IMR-90 (cell line): ENCODE results near the gene CREB5. TPM values are rescaled to one million over a fixed set of nuclear protein-coding genes. Genes with fewer than 3 reads are reported as not detected.

Experiments
- ATAC-seq: fragments of 200-7000 bp; cut with Tn5 transposase; 2 replicates; pipeline ENCODE4 v1.9.1; 2020; ENCODE audit warnings: low read depth, mild to moderate bottlenecking, moderate library complexity
- BruUV-seq: library from RNA; stranded (reverse); fragments of 400-500 nt; replicated peaks from 2 replicates; lab custom pipeline; 2021; lab: Mats Ljungman, UMichigan
- CTCF ChIA-PET: fragments of 300-600 bp; formaldehyde crosslinking; extraction: SDS; loops from one replicate; lab custom pipeline; 2021; ENCODE audit warnings: antibody characterized with exemption; lab: Yijun Ruan, JAX
- POLR2A ChIA-PET: fragments of 300-600 bp; sonication (Branson Sonifier 250); formaldehyde crosslinking; loops from one replicate; lab custom pipeline; 2022; ENCODE audit warnings: antibody characterized with exemption; ENCODE audit not compliant: unreplicated experiment; lab: Charles Lee
- DNase-seq: peaks from one replicate; pipeline ENCODE4 v3.0.0; 2013
- H2AFZ ChIP-seq: replicated peaks from 2 replicates; pipeline ENCODE3; 2013; ENCODE audit warnings: low read length, mild to moderate bottlenecking; ENCODE audit not compliant: poor library complexity
- H2AK5ac ChIP-seq: 2 replicates; pipeline ENCODE4 v1.6.1; 2013; ENCODE audit warnings: low read depth, low read length, inconsistent platforms
- H2AK9ac ChIP-seq: replicated peaks from 2 replicates; pipeline ENCODE3; 2013; ENCODE audit warnings: mild to moderate bottlenecking, low read depth, low read length, moderate library complexity; ENCODE audit not compliant: poor library complexity
- H2BK120ac ChIP-seq: 2 replicates; pipeline ENCODE4 v1.6.1; 2013; ENCODE audit warnings: low read depth, low read length, inconsistent platforms
- H2BK15ac ChIP-seq: 3 replicates; pipeline ENCODE4 v1.6.1; 2013; ENCODE audit warnings: low read depth, low read length, inconsistent platforms
- H2BK20ac ChIP-seq: 2 replicates; pipeline ENCODE4 v1.6.1; 2013; ENCODE audit warnings: low read depth, mild to moderate bottlenecking, inconsistent platforms, low read length, moderate library complexity
- H2BK5ac ChIP-seq: 2 replicates; pipeline ENCODE4 v1.6.1; 2013; ENCODE audit warnings: mild to moderate bottlenecking, low read depth, low read length, inconsistent platforms; ENCODE audit not compliant: poor library complexity, severe bottlenecking
- H3K14ac ChIP-seq: replicated peaks from 2 replicates; pipeline ENCODE4 v1.6.1; 2013; ENCODE audit warnings: low read depth, low read length, inconsistent platforms
- H3K18ac ChIP-seq: 2 replicates; pipeline ENCODE4 v1.6.1; 2013; ENCODE audit warnings: low read depth, low read length, control low read depth
- H3K23ac ChIP-seq: 2 replicates; pipeline ENCODE4 v1.6.1; 2013; ENCODE audit warnings: low read depth, low read length, inconsistent platforms
- H3K27ac ChIP-seq: 2 replicates; pipeline ENCODE4 v1.5.1; 2013; ENCODE audit warnings: mild to moderate bottlenecking, control low read depth, low read length; ENCODE audit not compliant: insufficient read depth
- H3K27me3 ChIP-seq: 2 replicates; pipeline ENCODE4 v1.6.1; 2013; ENCODE audit warnings: low read length; ENCODE audit not compliant: control insufficient read depth, insufficient read depth
- H3K36me3 ChIP-seq: 2 replicates; pipeline ENCODE4 v1.6.1; 2013; ENCODE audit warnings: low read length, mixed read lengths; ENCODE audit not compliant: control insufficient read depth, insufficient read depth
- H3K4ac ChIP-seq: 2 replicates; pipeline ENCODE4 v1.6.1; 2013; ENCODE audit warnings: low read depth, low read length, inconsistent platforms
- H3K4me1 ChIP-seq: 2 replicates; pipeline ENCODE4 v1.6.1; 2013; ENCODE audit warnings: low read length, mixed read lengths; ENCODE audit not compliant: control insufficient read depth, insufficient read depth
- H3K4me2 ChIP-seq: 2 replicates; pipeline ENCODE4 v1.6.1; 2013; ENCODE audit warnings: low read depth, mild to moderate bottlenecking, control low read depth, low read length, moderate library complexity
- H3K4me3 ChIP-seq: 2 replicates; pipeline ENCODE4 v1.5.1; 2013; ENCODE audit warnings: low read depth, mild to moderate bottlenecking, control low read depth, low read length, moderate library complexity; ENCODE audit not compliant: insufficient read depth
- H3K56ac ChIP-seq: 2 replicates; pipeline ENCODE4 v1.6.1; 2013; ENCODE audit warnings: low read length, inconsistent platforms; ENCODE audit not compliant: insufficient read depth; ENCODE audit errors: extremely low read depth
- H3K79me1 ChIP-seq, 2 experiments: 2 replicates each; pipeline ENCODE4 v1.6.1; 2013; ENCODE audit warnings: low read length in 2 of 2, inconsistent platforms in 1 of 2, low read depth in 1 of 2
- H3K9ac ChIP-seq: 2 replicates; pipeline ENCODE4 v1.6.1; 2013; ENCODE audit warnings: low read depth, low read length, control low read depth
- H3K9me1 ChIP-seq: 2 replicates; pipeline ENCODE4 v1.6.1; 2013; ENCODE audit warnings: low read length, inconsistent platforms; ENCODE audit not compliant: insufficient read depth
- H3K9me3 ChIP-seq: 2 replicates; pipeline ENCODE4 v1.6.1; 2013; ENCODE audit warnings: low read length; ENCODE audit not compliant: control insufficient read depth, insufficient read depth
- H4K20me1 ChIP-seq: 2 replicates; pipeline ENCODE4 v1.6.1; 2013; ENCODE audit warnings: low read length, inconsistent platforms; ENCODE audit not compliant: insufficient read depth
- H4K5ac ChIP-seq: 2 replicates; pipeline ENCODE4 v1.6.1; 2013; ENCODE audit warnings: mild to moderate bottlenecking, low read depth, low read length, control low read depth
- H4K8ac ChIP-seq, 2 experiments: 2 replicates each; pipeline ENCODE4 v1.6.1; 2013; ENCODE audit warnings: low read depth in 2 of 2, low read length in 2 of 2, control low read depth in 1 of 2, inconsistent platforms in 1 of 2
- H4K91ac ChIP-seq: 2 replicates; pipeline ENCODE4 v1.6.1; 2013; ENCODE audit warnings: low read depth, low read length, inconsistent platforms; ENCODE audit not compliant: insufficient read depth
- BHLHE40 ChIP-seq: fragments of 150-350 bp; IDR thresholded peaks from 2 replicates; pipeline ENCODE4 v1.6.1; 2016; ENCODE audit warnings: mild to moderate bottlenecking, low read depth, low read length
- CEBPB ChIP-seq: IDR thresholded peaks from 2 replicates; pipeline ENCODE4 v1.6.1; 2012; ENCODE audit warnings: low read depth, low read length, improper control_type of control experiment
- CHD1 ChIP-seq: IDR thresholded peaks from 2 replicates; pipeline ENCODE4 v1.6.1; 2012; ENCODE audit warnings: low read depth, low read length, improper control_type of control experiment
- FOS ChIP-seq: fragments of 150-350 bp; IDR thresholded peaks from 2 replicates; pipeline ENCODE4 v1.6.1; 2016; ENCODE audit warnings: low read depth, low read length
- MAFK ChIP-seq: IDR thresholded peaks from 2 replicates; pipeline ENCODE4 v1.6.1; 2012; ENCODE audit warnings: low read depth, low read length, improper control_type of control experiment
- MAZ ChIP-seq: IDR thresholded peaks from 2 replicates; pipeline ENCODE4 v1.6.1; 2012; ENCODE audit warnings: low read depth, mild to moderate bottlenecking, low read length, improper control_type of control experiment, moderate library complexity, borderline replicate concordance
- MXI1 ChIP-seq: IDR thresholded peaks from 2 replicates; pipeline ENCODE4 v1.6.1; 2012; ENCODE audit warnings: low read depth, mild to moderate bottlenecking, low read length, moderate library complexity, borderline replicate concordance
- NFE2L2 ChIP-seq: fragments of 150-350 bp; IDR thresholded peaks from 2 replicates; pipeline ENCODE4 v1.6.1; 2016; ENCODE audit warnings: low read depth, mild to moderate bottlenecking, low read length
- POLR2A ChIP-seq: IDR thresholded peaks from 2 replicates; pipeline ENCODE4 v1.6.1; 2012; ENCODE audit warnings: mild to moderate bottlenecking, low read depth, low read length
- RAD21 ChIP-seq: IDR thresholded peaks from 2 replicates; pipeline ENCODE4 v1.6.1; 2012; ENCODE audit warnings: low read length, improper control_type of control experiment
- RCOR1 ChIP-seq: IDR thresholded peaks from 2 replicates; pipeline ENCODE4 v1.6.1; 2012; ENCODE audit warnings: mild to moderate bottlenecking, low read length, improper control_type of control experiment; ENCODE audit not compliant: insufficient replicate concordance
- RFX5 ChIP-seq: IDR thresholded peaks from 2 replicates; pipeline ENCODE4 v1.8.0; 2012; ENCODE audit warnings: low read depth, mild to moderate bottlenecking, low read length, moderate library complexity
- SMC3 ChIP-seq: fragments of 150-350 bp; IDR thresholded peaks from 2 replicates; pipeline ENCODE4 v1.6.1; 2016; ENCODE audit warnings: low read depth, mild to moderate bottlenecking, antibody characterized with exemption, low read length, moderate library complexity
- WGBS, 2 experiments: methylation state at CpG; one replicate each; pipeline versions ENCODE4 v1.1.5 to v1.1.7; 2013; ENCODE audit warnings: missing lambda C conversion rate in 2 of 2; ENCODE audit not compliant: insufficient read length in 1 of 2; ENCODE audit errors: extremely low coverage in 2 of 2; 5-methylcytosine and 5-hydroxymethylcytosine counted together
- dilution Hi-C: fragments of 300-500 bp; cut with HindIII; formaldehyde crosslinking; loops from one replicate; pipeline ENCODE4 v1.14.3; 2018; ENCODE audit warnings: low sequenced_read_pairs; ENCODE audit not compliant: unreplicated experiment
- in situ Hi-C: fragments of 300-500 bp; cut with MboI; formaldehyde crosslinking; loops from 3 replicates; pipeline ENCODE4 v1.14.3; 2019; ENCODE audit warnings: low sequenced_read_pairs, inconsistent platforms, mixed read lengths
- intact Hi-C: fragments of 100-400 bp; cut with micrococcal nuclease; formaldehyde crosslinking; loops from 2 replicates; pipeline ENCODE4 v1.10.0; 2022
- polyA plus RNA-seq, 3 experiments: library from polyadenylated mRNA; depleted of rRNA; stranded (reverse); fragments of >200 nt; gene quantifications; 2 replicates each; pipeline ENCODE4 v1.2.3, GENCODE V29; 2012; ENCODE audit warnings: low replicate concordance in 1 of 3
- total RNA-seq: library from RNA; depleted of rRNA; stranded (reverse); fragments of >200 nt; gene quantifications from 2 replicates; pipeline ENCODE4 v1.2.3, GENCODE V29; 2012
- TF ChIP-seq, protein P1 (sequence below): fragments of 150-350 bp; IDR thresholded peaks from 2 replicates; pipeline ENCODE4 v1.6.1; 2016; ENCODE audit warnings: low read depth, mild to moderate bottlenecking, low read length, moderate library complexity, borderline replicate concordance
- TF ChIP-seq, protein P2 (sequence below): fragments of 150-350 bp; IDR thresholded peaks from 2 replicates; pipeline ENCODE4 v1.6.1; 2017; ENCODE audit warnings: mild to moderate bottlenecking, antibody characterized with exemption, low read length, low read depth
- TF ChIP-seq, protein P3 (sequence below): conservative IDR thresholded peaks from 2 replicates; pipeline ENCODE4 v1.5.1; 2012; ENCODE audit warnings: mild to moderate bottlenecking, low read depth, low read length, improper control_type of control experiment

CREB5 gene
- total and polyA plus RNA-seq, 2 of the 4 experiments (the other 2 are of a cell fraction) = 7.3 to 13.1 TPM

DNA sequence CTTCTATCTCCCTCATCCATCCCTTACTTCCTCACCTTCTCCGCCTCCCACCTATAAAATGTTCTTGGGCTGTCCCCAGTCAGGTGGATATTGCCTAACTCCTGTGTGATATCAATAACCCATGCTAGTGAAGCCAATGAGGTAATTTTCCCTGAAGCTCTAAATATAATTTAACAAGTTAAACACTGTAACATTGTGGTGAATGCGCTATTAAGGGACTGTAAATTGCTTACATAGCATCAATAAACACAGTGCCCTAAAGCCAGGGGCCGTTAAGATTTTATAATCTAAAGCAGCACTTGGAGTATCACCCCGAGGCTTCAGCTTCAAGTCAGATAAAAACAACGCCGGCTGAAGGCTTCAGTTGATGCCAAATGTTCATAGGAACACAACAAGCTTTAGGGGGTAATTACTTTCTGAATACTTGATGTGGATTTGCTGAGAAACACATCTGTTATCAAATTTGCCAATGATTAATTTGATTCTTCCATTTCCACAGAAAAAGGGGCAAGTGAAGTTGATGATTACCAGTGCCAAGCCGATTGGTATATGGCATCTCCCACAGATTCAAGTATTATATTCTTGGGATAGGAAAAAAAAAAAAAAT, 138.4 kb downstream of the CREB5 start:
- Histone ChIP-seq H2BK15ac (no peak overlapping the region), H3K4me2 (no peak overlapping the region), H3K27ac (no peak overlapping the region), H3K9me1 (no peaks in the 10 kb centered on the region), H2AK9ac (no peak overlapping the region), H4K20me1 (no peaks in the 10 kb centered on the region), H3K27me3 (0 out of 2 replicates have a peak, but pooled peaks cover 1% of the 10 kb centered on the region), H3K18ac (no peak overlapping the region), H2BK20ac (no peak overlapping the region), H2BK120ac (no peak overlapping the region), H3K36me3 (no peaks in the 10 kb centered on the region), H4K91ac (no peak overlapping the region), H3K4me1 (peaks cover 2% of the 10 kb centered on the region; the same call in 1 of the 2 replicates), H2BK5ac (no peak overlapping the region), H3K56ac (no peak overlapping the region), H3K9ac (no peak overlapping the region), H2AK5ac (no peak overlapping the region), H4K5ac (no peak overlapping the region), H3K14ac (no peak overlapping the region), H3K79me1 (no peaks in the 10 kb centered on the region), H3K9me3 (peaks cover 2% of the 10 kb centered on the region), H3K4me3 (no peak overlapping the region), H3K23ac (no peak overlapping the region), H2AFZ (no peak overlapping the region), H3K4ac (no peak overlapping the region), H4K8ac (no peak overlapping the region)
- in situ Hi-C loops (no loop called here), dilution Hi-C loops (no loop called here), intact Hi-C loops (loop anchor here (5.0 kb wide), 1 partner anchor 133 kb away; no protein-coding TSS in a partner anchor)
- no TSS peak for BruUV-seq
- ATAC-seq (no peak; the same call in 1 of the 2 replicates), DNase-seq (no peak)
- no CpG with 5 or more reads among the region's 7 CpGs for WGBS, 2 experiments
- POLR2A ChIA-PET = no interaction called here
- TF ChIP-seq RAD21 = no peak
- TF ChIP-seq, protein P1, sequence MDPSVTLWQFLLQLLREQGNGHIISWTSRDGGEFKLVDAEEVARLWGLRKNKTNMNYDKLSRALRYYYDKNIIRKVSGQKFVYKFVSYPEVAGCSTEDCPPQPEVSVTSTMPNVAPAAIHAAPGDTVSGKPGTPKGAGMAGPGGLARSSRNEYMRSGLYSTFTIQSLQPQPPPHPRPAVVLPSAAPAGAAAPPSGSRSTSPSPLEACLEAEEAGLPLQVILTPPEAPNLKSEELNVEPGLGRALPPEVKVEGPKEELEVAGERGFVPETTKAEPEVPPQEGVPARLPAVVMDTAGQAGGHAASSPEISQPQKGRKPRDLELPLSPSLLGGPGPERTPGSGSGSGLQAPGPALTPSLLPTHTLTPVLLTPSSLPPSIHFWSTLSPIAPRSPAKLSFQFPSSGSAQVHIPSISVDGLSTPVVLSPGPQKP = no peak
- TF ChIP-seq MAFK = no peak
- no peak for TF ChIP-seq SMC3
- no peak for TF ChIP-seq MXI1
- no peak for TF ChIP-seq BHLHE40
- TF ChIP-seq, protein P2, sequence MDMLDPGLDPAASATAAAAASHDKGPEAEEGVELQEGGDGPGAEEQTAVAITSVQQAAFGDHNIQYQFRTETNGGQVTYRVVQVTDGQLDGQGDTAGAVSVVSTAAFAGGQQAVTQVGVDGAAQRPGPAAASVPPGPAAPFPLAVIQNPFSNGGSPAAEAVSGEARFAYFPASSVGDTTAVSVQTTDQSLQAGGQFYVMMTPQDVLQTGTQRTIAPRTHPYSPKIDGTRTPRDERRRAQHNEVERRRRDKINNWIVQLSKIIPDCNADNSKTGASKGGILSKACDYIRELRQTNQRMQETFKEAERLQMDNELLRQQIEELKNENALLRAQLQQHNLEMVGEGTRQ = no peak
- TF ChIP-seq CHD1 = no peak
- no peak for TF ChIP-seq RFX5
- TF ChIP-seq, protein P3, sequence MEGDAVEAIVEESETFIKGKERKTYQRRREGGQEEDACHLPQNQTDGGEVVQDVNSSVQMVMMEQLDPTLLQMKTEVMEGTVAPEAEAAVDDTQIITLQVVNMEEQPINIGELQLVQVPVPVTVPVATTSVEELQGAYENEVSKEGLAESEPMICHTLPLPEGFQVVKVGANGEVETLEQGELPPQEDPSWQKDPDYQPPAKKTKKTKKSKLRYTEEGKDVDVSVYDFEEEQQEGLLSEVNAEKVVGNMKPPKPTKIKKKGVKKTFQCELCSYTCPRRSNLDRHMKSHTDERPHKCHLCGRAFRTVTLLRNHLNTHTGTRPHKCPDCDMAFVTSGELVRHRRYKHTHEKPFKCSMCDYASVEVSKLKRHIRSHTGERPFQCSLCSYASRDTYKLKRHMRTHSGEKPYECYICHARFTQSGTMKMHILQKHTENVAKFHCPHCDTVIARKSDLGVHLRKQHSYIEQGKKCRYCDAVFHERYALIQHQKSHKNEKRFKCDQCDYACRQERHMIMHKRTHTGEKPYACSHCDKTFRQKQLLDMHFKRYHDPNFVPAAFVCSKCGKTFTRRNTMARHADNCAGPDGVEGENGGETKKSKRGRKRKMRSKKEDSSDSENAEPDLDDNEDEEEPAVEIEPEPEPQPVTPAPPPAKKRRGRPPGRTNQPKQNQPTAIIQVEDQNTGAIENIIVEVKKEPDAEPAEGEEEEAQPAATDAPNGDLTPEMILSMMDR = no peak
- no peak for TF ChIP-seq FOS
- TF ChIP-seq MAZ = no peak
- TF ChIP-seq POLR2A = no peak
- TF ChIP-seq CEBPB = no peak
- no peak for TF ChIP-seq RCOR1
- TF ChIP-seq NFE2L2 = no peak
- CTCF ChIA-PET = no interaction called here
